K562 (cell line): ENCODE data around the gene ANKRD44. TPM values are rescaled to one million over a fixed set of nuclear protein-coding genes. Genes with fewer than 3 reads are reported as not detected.

Experiments
- ATAC-seq: fragments of 200-7000 bp; cut with Tn5 transposase; 3 replicates; pipeline ENCODE4 v1.9.1; 2020; ENCODE audit warnings: moderate library complexity
- BruUV-seq: library from RNA; stranded (reverse); fragments of 400-500 nt; replicated peaks from 2 replicates; lab custom pipeline; 2021; lab: Mats Ljungman, UMichigan
- CTCF ChIA-PET: fragments of 300-600 bp; formaldehyde crosslinking; extraction: SDS; loops from one replicate; lab custom pipeline; 2021; ENCODE audit warnings: low intra/inter-chr PET ratio; lab: Yijun Ruan, JAX
- POLR2A ChIA-PET: fragments of 300-600, 350-650 bp; sonication (Branson Sonifier 250); formaldehyde crosslinking; extraction: SDS; loops from one replicate; lab custom pipeline; 2021; ENCODE audit warnings: antibody characterized with exemption, inconsistent platforms; lab: Yijun Ruan, JAX
- DNase-seq, 4 experiments: peaks; one replicate each; pipeline versions ENCODE4 v3.0.0 to v3.0.0-alpha.2; 2011 to 2018; ENCODE audit warnings: low spot score in 3 of 4, mixed read lengths in 3 of 4; ENCODE audit errors: extremely low read depth in 1 of 4
- FAIRE-seq: peaks from 2 replicates; lab custom pipeline; 2011; peaks lifted over from hg19 to GRCh38; lab: Jason Lieb, UNC
- H2AFZ ChIP-seq: 2 replicates; pipeline ENCODE4 v1.6.0; 2011; ENCODE audit warnings: low read depth, low read length, control low read depth, inconsistent platforms
- H3K27ac ChIP-seq: fragments of 200-600 bp; 3 replicates; pipeline ENCODE4 v1.8.0; 2011; ENCODE audit warnings: low read depth, mild to moderate bottlenecking, control low read depth, inconsistent platforms, low read length, moderate library complexity, mixed read lengths; ENCODE audit errors: extremely low read depth
- H3K27me3 ChIP-seq, 2 experiments: fragments of 300-600 bp in 1 of 2; 2 replicates in 1 of 2; 3 replicates in 1 of 2; pipeline versions ENCODE4 v1.6.0 to v1.8.0; 2011; ENCODE audit warnings: inconsistent platforms in 2 of 2, low read length in 2 of 2, mild to moderate bottlenecking in 1 of 2, mixed read lengths in 1 of 2, moderate library complexity in 1 of 2; ENCODE audit not compliant: control insufficient read depth in 2 of 2, insufficient read depth in 2 of 2
- H3K36me3 ChIP-seq: fragments of 300-600 bp; 3 replicates; pipeline ENCODE4 v1.8.0; 2011; ENCODE audit warnings: mild to moderate bottlenecking, low read length, inconsistent platforms; ENCODE audit not compliant: control insufficient read depth, insufficient read depth
- H3K4me1 ChIP-seq, 2 experiments: fragments of 200-600 bp in 1 of 2; replicated peaks in 1 of 2; 2 replicates in 1 of 2; 3 replicates in 1 of 2; pipeline versions ENCODE4 v1.5.1 to v1.8.0; 2011; ENCODE audit warnings: inconsistent platforms in 2 of 2, low read length in 2 of 2, mild to moderate bottlenecking in 1 of 2, mixed read lengths in 1 of 2, moderate library complexity in 1 of 2; ENCODE audit not compliant: control insufficient read depth in 2 of 2, insufficient read depth in 2 of 2
- H3K4me2 ChIP-seq: 2 replicates; pipeline ENCODE4 v1.6.1; 2011; ENCODE audit warnings: low read length, control low read depth, inconsistent platforms, mixed read lengths; ENCODE audit not compliant: insufficient read depth
- H3K4me3 ChIP-seq: fragments of 200-600 bp; sonication (generic), shearing (Covaris generic); 2 replicates; pipeline ENCODE4 v1.5.1; 2016; ENCODE audit warnings: control low read depth, inconsistent platforms
- H3K79me2 ChIP-seq: fragments of 200-600 bp; 3 replicates; pipeline ENCODE4 v1.8.0; 2011; ENCODE audit warnings: low read length, inconsistent platforms; ENCODE audit not compliant: control insufficient read depth, insufficient read depth
- H3K9ac ChIP-seq, 2 experiments: 2 replicates each; pipeline versions ENCODE4 v1.6.0 to v1.6.1; 2011; ENCODE audit warnings: low read depth in 2 of 2, low read length in 2 of 2, control low read depth in 1 of 2, inconsistent platforms in 1 of 2, mild to moderate bottlenecking in 1 of 2, mixed read lengths in 1 of 2; ENCODE audit not compliant: insufficient read depth in 1 of 2
- H3K9me1 ChIP-seq: one replicate; pipeline ENCODE4 v1.6.0; 2011; ENCODE audit warnings: inconsistent platforms, mild to moderate bottlenecking, low read length, moderate library complexity; ENCODE audit not compliant: control insufficient read depth, insufficient read depth
- H3K9me3 ChIP-seq: replicated peaks from 2 replicates; pipeline ENCODE4 v1.5.1; 2011; ENCODE audit warnings: low read depth, low read length, inconsistent platforms; ENCODE audit not compliant: control insufficient read depth, insufficient read depth
- H4K20me1 ChIP-seq: replicated peaks from 2 replicates; pipeline ENCODE4 v1.6.1; 2011; ENCODE audit warnings: low read length, inconsistent platforms, mixed read lengths; ENCODE audit not compliant: control insufficient read depth, insufficient read depth
- GTF2A2 ChIP-seq: IDR thresholded peaks from 2 replicates; pipeline ENCODE4 v1.6.1; 2016; ENCODE audit warnings: mild to moderate bottlenecking, missing genetic modification characterization, missing compliant biosample characterization
- LARP7 ChIP-seq: fragments of 450-650 bp; IDR thresholded peaks from 2 replicates; pipeline ENCODE4 v1.6.1; 2016
- PHF8 ChIP-seq: fragments of 200-600 bp; sonication (generic); IDR thresholded peaks from 2 replicates; pipeline ENCODE4 v1.6.1; 2012; ENCODE audit warnings: mixed run types, mild to moderate bottlenecking, inconsistent platforms, low read length, moderate library complexity, borderline replicate concordance
- POLR2H ChIP-seq: IDR thresholded peaks from 2 replicates; pipeline ENCODE4 v1.6.1; 2016; ENCODE audit warnings: missing genetic modification characterization, low read depth, mild to moderate bottlenecking, control low read depth, missing compliant biosample characterization, moderate library complexity
- PTRF ChIP-seq: fragments of 450-650 bp; IDR thresholded peaks from 2 replicates; pipeline ENCODE4 v1.6.1; 2016; ENCODE audit warnings: mild to moderate bottlenecking, missing genetic modification characterization, missing compliant biosample characterization
- TCF7L2 ChIP-seq: fragments of 150-350 bp; IDR thresholded peaks from 2 replicates; pipeline ENCODE4 v1.6.1; 2016; ENCODE audit warnings: low read depth, mild to moderate bottlenecking, low read length, moderate library complexity
- TFAM ChIP-seq: fragments of 250-450 bp; sonication (Bioruptor Pico); conservative IDR thresholded peaks from 2 replicates; pipeline ENCODE4 v1.5.0; 2021; ENCODE audit warnings: mild to moderate bottlenecking, moderate library complexity
- ZNF274 ChIP-seq: IDR thresholded peaks from 2 replicates; pipeline ENCODE4 v1.6.1; 2011; ENCODE audit warnings: low read depth, mild to moderate bottlenecking, low read length, moderate library complexity, borderline replicate concordance
- in situ Hi-C: fragments of 300-500 bp; cut with MboI; formaldehyde crosslinking; loops from 4 replicates; pipeline ENCODE4 v1.15.0; 2018; ENCODE audit warnings: inconsistent platforms, mixed read lengths
- intact Hi-C: fragments of 100-400 bp; cut with micrococcal nuclease; formaldehyde crosslinking; loops from 2 replicates; pipeline ENCODE4 v1.14.2; 2022
- polyA plus RNA-seq, 8 experiments: library from polyadenylated mRNA; depleted of rRNA in 4 of 8; stranded (reverse) in 5 of 8; unstranded in 3 of 8; fragments of >200 nt; fragmentation: Nextera tagmentation in 2 of 8; fragmentation: Illumina TruSeq in 1 of 8; extraction: Ambion mirVana in 2 of 8; extraction: Trizol in 1 of 8; gene quantifications; 2 replicates each; pipeline versions ENCODE4 v1.2.1 to v1.2.3, GENCODE V29; 2011 to 2014; ENCODE audit warnings: inconsistent platforms in 1 of 8, missing spikeins in 1 of 8
- total RNA-seq, 7 experiments: library from RNA; depleted of rRNA in 6 of 7; stranded (reverse); fragments of >200 nt in 6 of 7; fragmentation: Illumina TruSeq in 2 of 7; extraction: Trizol in 2 of 7; gene quantifications; 2 replicates each; pipeline versions ENCODE4 v1.2.1 to v1.2.3, GENCODE V29; 2011 to 2021; ENCODE audit warnings: low replicate concordance in 1 of 7
- TF ChIP-seq, protein P1 (sequence below): IDR thresholded peaks from 3 replicates; pipeline ENCODE4 v1.6.1; 2011; ENCODE audit warnings: borderline replicate concordance, mild to moderate bottlenecking, moderate library complexity; ENCODE audit not compliant: insufficient read length; ENCODE audit errors: extremely low read depth
- TF ChIP-seq, protein P2 (sequence below): fragments of 250-450 bp; sonication (Bioruptor Pico); IDR thresholded peaks from 2 replicates; pipeline ENCODE4 v1.6.1; 2021; ENCODE audit warnings: mild to moderate bottlenecking
- TF ChIP-seq, protein P3 (sequence below): sonication (generic); formaldehyde crosslinking; IDR thresholded peaks from 2 replicates; pipeline ENCODE4 v1.8.1; 2023; ENCODE audit warnings: mild to moderate bottlenecking, missing genetic modification reagents
- TF ChIP-seq, protein P4 (sequence below): sonication (generic); formaldehyde crosslinking; IDR thresholded peaks from 2 replicates; pipeline ENCODE4 v1.9.0; 2022; ENCODE audit warnings: mild to moderate bottlenecking, missing genetic modification reagents
- TF ChIP-seq, protein P5 (sequence below), 2 experiments: IDR thresholded peaks; 2 replicates each; pipeline ENCODE4 v1.6.1; 2012; ENCODE audit warnings: improper control_type of control experiment in 2 of 2, low read depth in 2 of 2, low read length in 2 of 2, borderline replicate concordance in 1 of 2

Gene ANKRD44
- total and polyA plus RNA-seq, 9 of the 15 experiments (the other 6 are each of a cell fraction or from before 2014, with no cell fraction given): 0.03 to 0.64 (median 0.07) TPM; not detected in 3

DNA sequence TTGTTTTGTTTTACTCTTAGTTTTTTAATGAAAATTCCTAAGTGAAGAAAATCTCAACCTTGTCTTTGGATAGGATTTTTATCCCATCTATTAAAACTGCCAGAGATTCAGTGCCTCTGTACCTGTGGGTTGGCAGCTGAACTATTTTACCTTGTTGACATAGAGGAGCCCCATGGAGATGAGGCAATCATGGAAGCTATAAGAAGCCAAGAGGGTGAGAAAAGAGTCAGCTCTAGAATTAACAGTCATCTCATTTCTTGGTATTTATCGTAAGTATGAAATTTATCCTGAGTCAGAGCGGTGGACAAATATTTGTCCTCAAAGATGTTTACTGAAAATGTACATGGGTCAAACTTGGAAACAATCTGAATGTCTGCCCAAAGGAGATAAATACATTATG, 348.3 kb downstream of the ANKRD44 start (continued):
- TF ChIP-seq, protein P1, sequence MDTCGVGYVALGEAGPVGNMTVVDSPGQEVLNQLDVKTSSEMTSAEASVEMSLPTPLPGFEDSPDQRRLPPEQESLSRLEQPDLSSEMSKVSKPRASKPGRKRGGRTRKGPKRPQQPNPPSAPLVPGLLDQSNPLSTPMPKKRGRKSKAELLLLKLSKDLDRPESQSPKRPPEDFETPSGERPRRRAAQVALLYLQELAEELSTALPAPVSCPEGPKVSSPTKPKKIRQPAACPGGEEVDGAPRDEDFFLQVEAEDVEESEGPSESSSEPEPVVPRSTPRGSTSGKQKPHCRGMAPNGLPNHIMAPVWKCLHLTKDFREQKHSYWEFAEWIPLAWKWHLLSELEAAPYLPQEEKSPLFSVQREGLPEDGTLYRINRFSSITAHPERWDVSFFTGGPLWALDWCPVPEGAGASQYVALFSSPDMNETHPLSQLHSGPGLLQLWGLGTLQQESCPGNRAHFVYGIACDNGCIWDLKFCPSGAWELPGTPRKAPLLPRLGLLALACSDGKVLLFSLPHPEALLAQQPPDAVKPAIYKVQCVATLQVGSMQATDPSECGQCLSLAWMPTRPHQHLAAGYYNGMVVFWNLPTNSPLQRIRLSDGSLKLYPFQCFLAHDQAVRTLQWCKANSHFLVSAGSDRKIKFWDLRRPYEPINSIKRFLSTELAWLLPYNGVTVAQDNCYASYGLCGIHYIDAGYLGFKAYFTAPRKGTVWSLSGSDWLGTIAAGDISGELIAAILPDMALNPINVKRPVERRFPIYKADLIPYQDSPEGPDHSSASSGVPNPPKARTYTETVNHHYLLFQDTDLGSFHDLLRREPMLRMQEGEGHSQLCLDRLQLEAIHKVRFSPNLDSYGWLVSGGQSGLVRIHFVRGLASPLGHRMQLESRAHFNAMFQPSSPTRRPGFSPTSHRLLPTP: no peak
- TF ChIP-seq, protein P2, sequence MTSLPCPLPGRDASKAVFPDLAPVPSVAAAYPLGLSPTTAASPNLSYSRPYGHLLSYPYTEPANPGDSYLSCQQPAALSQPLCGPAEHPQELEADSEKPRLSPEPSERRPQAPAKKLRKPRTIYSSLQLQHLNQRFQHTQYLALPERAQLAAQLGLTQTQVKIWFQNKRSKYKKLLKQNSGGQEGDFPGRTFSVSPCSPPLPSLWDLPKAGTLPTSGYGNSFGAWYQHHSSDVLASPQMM: no peak
- TF ChIP-seq, protein P3, sequence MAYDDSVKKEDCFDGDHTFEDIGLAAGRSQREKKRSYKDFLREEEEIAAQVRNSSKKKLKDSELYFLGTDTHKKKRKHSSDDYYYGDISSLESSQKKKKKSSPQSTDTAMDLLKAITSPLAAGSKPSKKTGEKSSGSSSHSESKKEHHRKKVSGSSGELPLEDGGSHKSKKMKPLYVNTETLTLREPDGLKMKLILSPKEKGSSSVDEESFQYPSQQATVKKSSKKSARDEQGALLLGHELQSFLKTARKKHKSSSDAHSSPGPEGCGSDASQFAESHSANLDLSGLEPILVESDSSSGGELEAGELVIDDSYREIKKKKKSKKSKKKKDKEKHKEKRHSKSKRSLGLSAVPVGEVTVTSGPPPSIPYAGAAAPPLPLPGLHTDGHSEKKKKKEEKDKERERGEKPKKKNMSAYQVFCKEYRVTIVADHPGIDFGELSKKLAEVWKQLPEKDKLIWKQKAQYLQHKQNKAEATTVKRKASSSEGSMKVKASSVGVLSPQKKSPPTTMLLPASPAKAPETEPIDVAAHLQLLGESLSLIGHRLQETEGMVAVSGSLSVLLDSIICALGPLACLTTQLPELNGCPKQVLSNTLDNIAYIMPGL (CRISPR knock-in tag): no peak
- no peak for TF ChIP-seq ZNF274
- TF ChIP-seq PTRF (tag): no peak

DNA sequence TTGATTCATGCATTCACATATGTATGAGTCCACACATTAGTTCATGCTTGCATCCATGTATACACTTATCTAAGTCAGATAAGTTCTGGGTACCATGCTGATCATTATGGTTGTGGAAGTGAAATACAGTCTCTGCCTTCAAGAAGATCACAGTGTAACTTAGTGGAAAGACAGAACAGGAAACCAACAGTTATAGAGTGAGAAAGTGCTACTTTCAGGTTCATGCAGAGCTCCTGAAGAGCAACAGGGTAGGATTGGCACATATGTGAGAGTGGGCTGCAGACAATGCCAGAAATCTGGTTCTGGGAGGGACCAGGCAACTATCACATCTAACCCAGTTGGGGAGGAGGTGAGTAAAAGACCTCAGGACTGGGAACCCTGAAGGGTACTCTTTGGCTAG, 348.7 kb downstream of the ANKRD44 start:
- Histone ChIP-seq H3K27me3 (no peaks in the 10 kb centered on the region), H3K9me1 (no peaks in the 10 kb centered on the region), H3K9ac (no peak overlapping the region), H3K36me3 (no peaks in the 10 kb centered on the region), H2AFZ (no peak overlapping the region), H4K20me1 (no peaks in the 10 kb centered on the region), H3K27ac (no peak overlapping the region), H3K4me3 (no peak overlapping the region), H3K9me3 (no peaks in the 10 kb centered on the region), H3K79me2 (no peaks in the 10 kb centered on the region), H3K4me2 (no peak overlapping the region), H3K4me1 (no peaks in the 10 kb centered on the region)
- CTCF ChIA-PET: no interaction called here
- intact Hi-C loops: no loop called here
- FAIRE-seq: no peak
- no TSS peak for BruUV-seq
- in situ Hi-C loops: no loop called here
- DNase-seq: no peak
- POLR2A ChIA-PET: no interaction called here
- no peak for ATAC-seq
- TF ChIP-seq, protein P4, sequence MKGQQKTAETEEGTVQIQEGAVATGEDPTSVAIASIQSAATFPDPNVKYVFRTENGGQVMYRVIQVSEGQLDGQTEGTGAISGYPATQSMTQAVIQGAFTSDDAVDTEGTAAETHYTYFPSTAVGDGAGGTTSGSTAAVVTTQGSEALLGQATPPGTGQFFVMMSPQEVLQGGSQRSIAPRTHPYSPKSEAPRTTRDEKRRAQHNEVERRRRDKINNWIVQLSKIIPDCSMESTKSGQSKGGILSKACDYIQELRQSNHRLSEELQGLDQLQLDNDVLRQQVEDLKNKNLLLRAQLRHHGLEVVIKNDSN (CRISPR knock-in tag): no peak
- TF ChIP-seq TFAM (CRISPR knock-in tag) (no peak), PHF8 (no peak), POLR2H (tag) (no peak), LARP7 (no peak), TCF7L2 (no peak), GTF2A2 (tag) (no peak)
- TF ChIP-seq, protein P5, sequence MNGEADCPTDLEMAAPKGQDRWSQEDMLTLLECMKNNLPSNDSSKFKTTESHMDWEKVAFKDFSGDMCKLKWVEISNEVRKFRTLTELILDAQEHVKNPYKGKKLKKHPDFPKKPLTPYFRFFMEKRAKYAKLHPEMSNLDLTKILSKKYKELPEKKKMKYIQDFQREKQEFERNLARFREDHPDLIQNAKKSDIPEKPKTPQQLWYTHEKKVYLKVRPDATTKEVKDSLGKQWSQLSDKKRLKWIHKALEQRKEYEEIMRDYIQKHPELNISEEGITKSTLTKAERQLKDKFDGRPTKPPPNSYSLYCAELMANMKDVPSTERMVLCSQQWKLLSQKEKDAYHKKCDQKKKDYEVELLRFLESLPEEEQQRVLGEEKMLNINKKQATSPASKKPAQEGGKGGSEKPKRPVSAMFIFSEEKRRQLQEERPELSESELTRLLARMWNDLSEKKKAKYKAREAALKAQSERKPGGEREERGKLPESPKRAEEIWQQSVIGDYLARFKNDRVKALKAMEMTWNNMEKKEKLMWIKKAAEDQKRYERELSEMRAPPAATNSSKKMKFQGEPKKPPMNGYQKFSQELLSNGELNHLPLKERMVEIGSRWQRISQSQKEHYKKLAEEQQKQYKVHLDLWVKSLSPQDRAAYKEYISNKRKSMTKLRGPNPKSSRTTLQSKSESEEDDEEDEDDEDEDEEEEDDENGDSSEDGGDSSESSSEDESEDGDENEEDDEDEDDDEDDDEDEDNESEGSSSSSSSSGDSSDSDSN (IDR thresholded peaks at IDR 0.05; ENCODE audit: borderline replicate concordance in 1 of 2, low read depth in 2 of 2, low read length in 2 of 2): no peak
